ENCODE measurements around the gene ADAMTS12. TPM values are rescaled to one million over a fixed set of nuclear protein-coding genes. Genes with fewer than 3 reads are reported as not detected.

ADAMTS12 gene
- total RNA-seq, 1 donor from 2014 or later: 4.1 TPM

- H3K4me3 ChIP-seq (ENCODE audit: low read depth, low read length): no peak overlapping the region
- no peak for DNase-seq (ENCODE audit: low read depth)
- no peaks in the 10 kb centered on the region for H3K27me3 ChIP-seq (ENCODE audit: control insufficient read depth, insufficient read depth, low read length)
- H3K36me3 ChIP-seq (ENCODE audit: control insufficient read depth, insufficient read depth, low read length): no peaks in the 10 kb centered on the region
- TF ChIP-seq CTCF (IDR thresholded peaks at IDR 0.05; ENCODE audit: insufficient read depth, low read length, poor library complexity, severe bottlenecking): no peak
Measured at GRCh38 chr5:33734537-33734936, 157.3 kb downstream of the ADAMTS12 start.

- no peak for TF ChIP-seq CTCF (IDR thresholded peaks at IDR 0.05; ENCODE audit: insufficient read depth, low read length, poor library complexity, severe bottlenecking)
- H3K36me3 ChIP-seq (ENCODE audit: control insufficient read depth, insufficient read depth, low read length): no peaks in the 10 kb centered on the region
- H3K27me3 ChIP-seq (ENCODE audit: control insufficient read depth, insufficient read depth, low read length): no peaks in the 10 kb centered on the region
- H3K4me3 ChIP-seq (ENCODE audit: low read depth, low read length): no peak overlapping the region
- no peak for DNase-seq (ENCODE audit: low read depth)
Measured at GRCh38 chr5:33733225-33733624, 158.6 kb downstream of the ADAMTS12 start.

- Histone ChIP-seq H3K27me3 (ENCODE audit: control insufficient read depth, insufficient read depth, low read length) (no peaks in the 10 kb centered on the region), H3K4me3 (ENCODE audit: low read depth, low read length) (no peak overlapping the region), H3K36me3 (ENCODE audit: control insufficient read depth, insufficient read depth, low read length) (no peaks in the 10 kb centered on the region)
- no peak for DNase-seq (ENCODE audit: low read depth)
- no peak for TF ChIP-seq CTCF (IDR thresholded peaks at IDR 0.05; ENCODE audit: insufficient read depth, low read length, poor library complexity, severe bottlenecking)
Measured at GRCh38 chr5:33726422-33727165, 165.2 kb downstream of the ADAMTS12 start.

- H3K4me3 ChIP-seq (ENCODE audit: low read depth, low read length): no peak overlapping the region
- H3K36me3 ChIP-seq (ENCODE audit: control insufficient read depth, insufficient read depth, low read length): no peaks in the 10 kb centered on the region
- DNase-seq (ENCODE audit: low read depth): no peak
- TF ChIP-seq CTCF (IDR thresholded peaks at IDR 0.05; ENCODE audit: insufficient read depth, low read length, poor library complexity, severe bottlenecking): no peak
- H3K27me3 ChIP-seq (ENCODE audit: control insufficient read depth, insufficient read depth, low read length): no peaks in the 10 kb centered on the region
Measured at GRCh38 chr5:33725806-33726205, 166.0 kb downstream of the ADAMTS12 start.

GRCh38 chr5:33721491-33722200 is 170.1 kb downstream of the ADAMTS12 start:
- Histone ChIP-seq H3K4me3 (ENCODE audit: low read depth, low read length) (no peak overlapping the region), H3K36me3 (ENCODE audit: control insufficient read depth, insufficient read depth, low read length) (no peaks in the 10 kb centered on the region), H3K27me3 (ENCODE audit: control insufficient read depth, insufficient read depth, low read length) (no peaks in the 10 kb centered on the region)
- no peak for TF ChIP-seq CTCF (IDR thresholded peaks at IDR 0.05; ENCODE audit: insufficient read depth, low read length, poor library complexity, severe bottlenecking)
- DNase-seq (ENCODE audit: low read depth): no peak
